Measurements from ENCODE around the gene DHX32.

DHX32 gene

GRCh38 chr10:125849448-125849847, 31.6 kb downstream of the DHX32 start:
- DNase-seq (ENCODE audit: extremely low read depth, low read depth) = no peak
- TF ChIP-seq CTCF (IDR thresholded peaks at IDR 0.05; ENCODE audit: low read depth, low read length) = no peak

- TF ChIP-seq CTCF (IDR thresholded peaks at IDR 0.05; ENCODE audit: low read depth, low read length) = no peak
- DNase-seq (ENCODE audit: extremely low read depth, low read depth) = no peak
Measured at GRCh38 chr10:125848857-125849256, 32.2 kb downstream of the DHX32 start.

GRCh38 chr10:125848371-125848770, 32.7 kb downstream of the DHX32 start:
- DNase-seq (ENCODE audit: extremely low read depth, low read depth) = no peak
- no peak for TF ChIP-seq CTCF (IDR thresholded peaks at IDR 0.05; ENCODE audit: low read depth, low read length)

GRCh38 chr10:125846894-125847293, 34.2 kb downstream of the DHX32 start:
- no peak for TF ChIP-seq CTCF (IDR thresholded peaks at IDR 0.05; ENCODE audit: low read depth, low read length)
- DNase-seq (ENCODE audit: extremely low read depth, low read depth) = no peak

- TF ChIP-seq CTCF (IDR thresholded peaks at IDR 0.05; ENCODE audit: low read depth, low read length) = no peak
- no peak for DNase-seq (ENCODE audit: extremely low read depth, low read depth)
Measured at GRCh38 chr10:125845617-125846016, 35.5 kb downstream of the DHX32 start.

GRCh38 chr10:125844751-125845221, 36.3 kb downstream of the DHX32 start:
- no peak for DNase-seq (ENCODE audit: extremely low read depth, low read depth)
- TF ChIP-seq CTCF (IDR thresholded peaks at IDR 0.05; ENCODE audit: low read depth, low read length) = no peak

- TF ChIP-seq CTCF (IDR thresholded peaks at IDR 0.05; ENCODE audit: low read depth, low read length) = no peak
- DNase-seq (ENCODE audit: extremely low read depth, low read depth) = no peak
Measured at GRCh38 chr10:125843603-125844329, 37.3 kb downstream of the DHX32 start.
